ENCODE measurements around the gene CEP112. TPM values are rescaled to one million over a fixed set of nuclear protein-coding genes. Genes with fewer than 3 reads are reported as not detected.

Gene CEP112
- total and polyA plus RNA-seq, 2 of the 8 experiments (the other 6 are each of a cell fraction or from before 2014, with no cell fraction given): 0.62 to 3.1 TPM

GRCh38 chr17:65665966-65666365 lies 526.0 kb downstream of the CEP112 start (continued):
- TF ChIP-seq TEAD4 (IDR thresholded peaks at IDR 0.05; ENCODE audit: low read depth, low read length) (no peak), USF2 (IDR thresholded peaks at IDR 0.05; ENCODE audit: low read length) (no peak), RNF2 (IDR thresholded peaks at IDR 0.05; ENCODE audit: borderline replicate concordance, low read depth, low read length, missing control alignments, poor library complexity, severe bottlenecking) (no peak), ATF3 (IDR thresholded peaks at IDR 0.05; ENCODE audit: insufficient read depth, low read depth, low read length) (no peak), NANOG (IDR thresholded peaks at IDR 0.05; ENCODE audit: insufficient read depth, low read depth, low read length, poor library complexity, severe bottlenecking) (no peak), POLR2A (IDR thresholded peaks at IDR 0.05; ENCODE audit: control extremely low read depth in 1 of 2, low read depth in 2 of 2, low read length in 2 of 2) (no peak)

Measured in H1 (cell line).